Renal pelvis (tissue), 12 donors: Measurements from ENCODE around the gene CIAO3. TPM values are rescaled to one million over a fixed set of nuclear protein-coding genes. Genes with fewer than 3 reads are reported as not detected.

Experiments
- DNase-seq: peaks from one replicate; pipeline ENCODE4 v3.0.0-alpha.2; 2013
- long read RNA-seq, 16 experiments: transcript quantifications; one replicate each; lab custom pipeline, GENCODE V29; 2026
- polyA plus RNA-seq, 3 donors: library from polyadenylated mRNA; unstranded; fragments of 120-200 nt; gene quantifications; one replicate each; pipeline ENCODE4 v1.2.1, GENCODE V29; 2013; ENCODE audit not compliant: insufficient read length in 3 of 3

Gene CIAO3
- polyA plus RNA-seq = 10 to 100 TPM; 27.1 to 34.9 (median 27.3) TPM
- long read RNA-seq, donor 1, transcript CIAO3-201 (11 exons, 2,112 nt) = major isoform, 10 of 21 reads
- long read RNA-seq, donor 1, partial matches to known transcripts = 6 of 21 reads
- long read RNA-seq, donor 1, other reads (novel, unspliced or antisense) = 0 of 21 reads
- long read RNA-seq, donor 2, transcript CIAO3-201 (11 exons, 2,112 nt) = major isoform, 10 of 23 reads
- long read RNA-seq, donor 2, partial matches to known transcripts = 5 of 23 reads
- long read RNA-seq, donor 2, other reads (novel, unspliced or antisense) = 0 of 23 reads
- long read RNA-seq, donor 3, transcript CIAO3-201 (11 exons, 2,112 nt) = major isoform, 7 of 17 reads
- long read RNA-seq, donor 3, partial matches to known transcripts = 8 of 17 reads
- long read RNA-seq, donor 3, other reads (novel, unspliced or antisense) = 0 of 17 reads
- long read RNA-seq, donor 4, transcript CIAO3-201 (11 exons, 2,112 nt) = major isoform, 11 of 14 reads
- long read RNA-seq, donor 4, partial matches to known transcripts = 0 of 14 reads
- long read RNA-seq, donor 4, other reads (novel, unspliced or antisense) = 0 of 14 reads
- long read RNA-seq, donor 5, partial matches to known transcripts = 0 of 5 reads
- long read RNA-seq, donor 5, other reads (novel, unspliced or antisense) = 0 of 5 reads
- long read RNA-seq, donor 6, transcript CIAO3-201 (11 exons, 2,112 nt) = major isoform, 7 of 11 reads
- long read RNA-seq, donor 6, partial matches to known transcripts = 0 of 11 reads
- long read RNA-seq, donor 6, other reads (novel, unspliced or antisense) = 0 of 11 reads
- long read RNA-seq, donor 7, transcript CIAO3-201 (11 exons, 2,112 nt) = major isoform, 8 of 17 reads
- long read RNA-seq, donor 7, partial matches to known transcripts = 8 of 17 reads
- long read RNA-seq, donor 7, other reads (novel, unspliced or antisense) = 0 of 17 reads
- long read RNA-seq, donor 8, partial matches to known transcripts = 0 of 4 reads
- long read RNA-seq, donor 8, other reads (novel, unspliced or antisense) = 0 of 4 reads
- long read RNA-seq, donor 9, transcript CIAO3-201 (11 exons, 2,112 nt) = major isoform, 9 of 24 reads
- long read RNA-seq, donor 9, partial matches to known transcripts = 6 of 24 reads
- long read RNA-seq, donor 9, other reads (novel, unspliced or antisense) = 0 of 24 reads
- long read RNA-seq, donor 10, transcript CIAO3-201 (11 exons, 2,112 nt) = major isoform, 6 of 20 reads
- long read RNA-seq, donor 10, partial matches to known transcripts = 8 of 20 reads
- long read RNA-seq, donor 10, other reads (novel, unspliced or antisense) = 0 of 20 reads
- long read RNA-seq, donor 11, partial matches to known transcripts = 0 of 2 reads
- long read RNA-seq, donor 11, other reads (novel, unspliced or antisense) = 0 of 2 reads
- long read RNA-seq, donor 12, transcript CIAO3-201 (11 exons, 2,112 nt) = major isoform, 9 of 13 reads
- long read RNA-seq, donor 12, partial matches to known transcripts = 0 of 13 reads
- long read RNA-seq, donor 12, other reads (novel, unspliced or antisense) = 0 of 13 reads
- long read RNA-seq, donor 13, partial matches to known transcripts = 0 of 10 reads
- long read RNA-seq, donor 13, other reads (novel, unspliced or antisense) = 0 of 10 reads
- long read RNA-seq, donor 14 = 0 reads
- long read RNA-seq, donor 15 = 0 reads
- long read RNA-seq, donor 16, transcript CIAO3-201 (11 exons, 2,112 nt) = major isoform, 6 of 16 reads
- long read RNA-seq, donor 16, partial matches to known transcripts = 7 of 16 reads
- long read RNA-seq, donor 16, other reads (novel, unspliced or antisense) = 0 of 16 reads

DNA sequence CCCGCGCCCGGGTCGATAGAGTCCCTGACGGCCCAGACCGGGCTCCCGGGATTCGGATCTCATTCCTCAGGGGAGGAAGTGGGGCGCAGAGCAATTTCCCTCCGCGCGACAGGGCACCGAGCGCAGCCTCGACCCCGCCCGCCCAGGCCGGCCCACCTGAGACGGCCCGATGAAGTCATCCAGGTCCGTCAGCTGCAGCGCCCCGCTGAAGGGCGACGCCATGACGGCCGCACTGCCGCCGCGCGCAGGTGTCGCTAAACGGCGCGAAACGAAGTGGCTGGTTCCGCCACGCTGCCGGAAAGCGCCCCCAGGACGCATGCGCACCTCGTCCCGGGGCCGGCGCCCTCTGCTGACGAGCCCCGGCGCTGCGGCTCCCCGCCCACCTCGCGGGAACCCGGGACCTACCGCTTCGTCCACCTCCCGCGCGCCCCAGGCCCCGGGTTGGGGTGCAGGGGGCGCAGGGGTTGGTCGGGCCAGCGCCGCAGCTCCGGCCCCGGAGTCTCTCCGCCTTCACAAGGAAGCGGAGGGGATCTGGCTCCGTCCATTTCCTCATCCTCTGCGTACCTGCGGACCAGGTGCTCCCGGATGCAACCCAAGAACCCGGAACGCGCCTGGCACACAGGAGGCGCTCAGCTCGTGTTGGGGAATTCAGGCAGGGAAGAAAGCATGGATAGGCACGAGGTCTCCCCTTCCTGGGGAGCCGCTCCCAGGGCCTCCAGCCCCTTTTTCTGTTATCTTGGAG, at the start of gene CIAO3:
Gene CIAO3, minus strand, starts transcription at position 234 of the 742 bp plus-strand sequence. Its CDS starts 12 bp downstream, at position 222.
- peak; percentile 87 for DNase-seq

DNA sequence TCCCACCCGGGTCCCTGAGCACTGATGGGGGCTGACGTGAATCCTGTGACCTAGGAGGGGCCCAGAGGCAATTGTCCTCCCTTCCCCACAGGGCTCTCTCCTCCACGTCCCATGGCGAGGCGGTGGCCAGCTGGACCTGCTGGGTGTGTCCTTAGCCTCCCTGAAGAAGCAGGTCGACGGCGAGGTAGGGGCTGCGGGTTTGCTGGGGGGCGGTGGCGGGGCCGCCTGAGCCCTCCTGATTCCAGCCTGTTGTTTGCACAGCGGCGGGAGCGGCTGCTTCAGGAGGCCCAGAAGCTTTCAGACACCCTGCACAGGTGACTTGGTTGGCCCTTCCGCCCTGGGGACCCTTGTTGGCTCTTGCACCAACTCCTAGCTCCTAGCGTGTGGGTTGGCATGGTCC, 49.3 kb upstream of the CIAO3 start:
- DNase-seq = no peak

DNA sequence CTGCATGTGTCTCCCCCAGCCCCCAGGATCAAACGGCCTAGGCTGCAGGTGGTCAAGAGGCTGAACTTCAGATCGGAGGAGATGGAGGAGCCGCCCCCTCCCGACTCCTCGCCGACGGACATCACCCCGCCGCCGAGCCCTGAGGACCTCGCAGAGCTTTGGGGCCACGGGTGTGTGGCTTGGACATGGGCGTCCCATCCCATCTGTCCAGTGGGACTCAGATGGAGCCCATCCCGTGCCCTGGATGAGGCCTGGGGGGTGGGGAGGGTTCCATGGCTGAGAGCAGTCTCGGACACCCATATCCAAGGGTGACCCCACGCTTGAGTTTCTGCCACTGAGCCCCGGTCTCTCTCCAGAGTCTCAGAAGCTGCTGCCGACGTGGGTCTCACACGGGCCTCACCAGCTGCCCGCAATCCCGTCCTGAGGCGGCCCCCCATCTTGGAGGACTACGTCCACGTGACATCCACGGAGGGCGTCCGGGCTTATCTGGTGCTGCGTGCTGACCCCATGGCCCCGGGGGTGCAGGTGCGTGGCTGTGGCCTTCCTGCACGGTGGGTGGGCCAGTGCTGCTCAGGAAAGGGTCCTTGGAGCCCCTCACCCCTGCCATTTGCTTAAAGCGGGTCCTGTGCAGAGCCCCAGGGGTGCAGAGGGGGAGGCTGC, 48.5 kb upstream of the CIAO3 start:
- DNase-seq = no peak

DNA sequence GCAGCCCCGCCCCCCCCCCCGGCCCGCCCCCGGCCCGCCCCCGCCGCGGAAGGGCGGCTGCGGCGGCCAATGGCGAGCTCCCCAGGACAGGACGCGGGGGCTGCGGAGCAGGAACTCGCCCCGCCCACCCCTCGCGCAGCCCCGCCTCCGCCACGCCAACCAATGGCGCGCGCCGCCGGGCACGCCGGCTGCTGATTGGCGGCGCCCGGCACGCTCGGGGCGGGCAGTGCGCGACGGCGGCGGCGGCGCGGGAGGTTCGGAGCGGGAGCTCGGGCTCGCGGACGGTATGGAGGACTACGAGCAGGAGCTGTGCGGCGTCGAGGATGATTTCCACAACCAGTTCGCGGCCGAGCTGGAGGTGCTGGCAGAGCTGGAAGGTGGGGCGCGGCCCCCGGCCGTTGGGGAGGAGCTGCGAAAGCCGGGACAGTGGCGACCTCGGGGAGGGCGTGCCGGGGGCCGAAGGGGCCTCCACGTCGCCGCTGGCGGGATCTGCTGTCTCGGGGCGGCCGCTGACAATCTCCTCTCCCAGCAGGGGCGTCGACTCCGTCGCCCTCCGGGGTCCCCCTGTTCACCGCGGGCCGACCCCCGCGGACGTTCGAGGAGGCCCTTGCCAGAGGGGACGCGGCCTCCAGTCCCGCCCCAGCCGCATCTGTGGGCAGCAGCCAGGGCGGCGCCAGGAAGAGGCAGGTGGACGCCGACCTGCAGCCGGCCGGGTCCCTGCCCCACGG, 47.8 kb upstream of the CIAO3 start, which contains the start of gene CHTF18:
Gene CHTF18, plus strand, starts transcription at position 222 of the 728 bp plus-strand sequence. Its CDS starts 65 bp downstream, at position 287.
- DNase-seq = peak; percentile 91

DNA sequence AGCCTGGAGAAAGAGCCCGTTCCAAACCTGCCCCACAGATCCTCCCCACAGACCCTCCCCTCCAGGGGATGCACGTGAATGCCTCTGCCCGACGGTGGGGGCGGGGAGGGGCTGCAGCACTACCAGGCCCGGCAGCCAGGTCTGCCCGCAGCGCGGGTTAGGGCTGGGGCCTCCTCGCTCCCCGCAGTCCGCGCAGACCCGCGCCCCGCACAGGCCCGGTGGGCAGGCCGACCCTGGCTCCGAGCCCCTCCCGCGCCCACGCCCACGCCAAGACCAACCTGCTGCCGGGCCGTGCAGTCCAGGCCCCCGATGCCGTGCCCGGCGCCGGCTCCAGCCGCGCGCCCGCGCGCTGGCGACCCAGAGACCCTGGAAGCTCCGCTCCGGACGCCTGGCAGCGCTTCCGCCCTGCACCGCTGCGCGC, 47.2 kb upstream of the CIAO3 start, which contains the start of gene RPUSD1:
Gene RPUSD1, minus strand, starts transcription at position 404 of the 421 bp plus-strand sequence. CDS start 644 bp downstream, outside the sequence.
- DNase-seq = no peak

DNA sequence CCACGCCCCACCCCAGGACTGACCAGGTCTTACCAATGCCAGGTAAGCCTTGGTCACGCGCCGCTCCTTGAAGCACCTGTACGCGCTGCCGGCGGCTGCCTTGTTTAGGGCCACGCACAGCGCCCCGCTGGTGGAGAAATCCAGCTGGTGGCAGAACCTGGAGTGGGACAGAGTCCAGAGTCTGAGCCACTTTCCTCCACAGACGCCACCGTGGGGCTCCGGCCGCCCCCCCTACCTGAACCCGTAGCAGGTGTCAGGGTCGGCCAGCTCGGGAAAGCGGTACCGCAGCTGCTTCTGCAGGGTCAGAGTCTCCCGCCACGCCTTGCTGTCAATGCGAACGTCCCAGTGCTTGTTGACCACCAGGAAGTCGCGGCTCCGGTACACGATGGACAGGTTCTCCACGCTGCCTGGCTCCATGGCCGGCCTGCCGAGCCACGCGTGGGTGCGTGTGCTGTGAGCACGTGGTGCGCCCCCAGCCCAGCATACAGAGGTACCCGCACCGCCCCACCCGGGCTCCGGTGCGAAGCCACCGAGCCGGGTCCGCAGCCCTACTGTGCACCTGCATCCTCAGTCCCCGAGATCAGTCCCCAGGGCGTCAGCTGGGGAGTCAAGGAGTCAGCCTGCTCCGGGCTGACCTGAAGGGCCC, 46.6 kb upstream of the CIAO3 start:
- no peak for DNase-seq

- no peak for DNase-seq
Measured at GRCh38 chr16:785563-786535, 45.1 kb upstream of the CIAO3 start.

- DNase-seq = no peak
Measured at GRCh38 chr16:784431-784830, 43.6 kb upstream of the CIAO3 start.

DNA sequence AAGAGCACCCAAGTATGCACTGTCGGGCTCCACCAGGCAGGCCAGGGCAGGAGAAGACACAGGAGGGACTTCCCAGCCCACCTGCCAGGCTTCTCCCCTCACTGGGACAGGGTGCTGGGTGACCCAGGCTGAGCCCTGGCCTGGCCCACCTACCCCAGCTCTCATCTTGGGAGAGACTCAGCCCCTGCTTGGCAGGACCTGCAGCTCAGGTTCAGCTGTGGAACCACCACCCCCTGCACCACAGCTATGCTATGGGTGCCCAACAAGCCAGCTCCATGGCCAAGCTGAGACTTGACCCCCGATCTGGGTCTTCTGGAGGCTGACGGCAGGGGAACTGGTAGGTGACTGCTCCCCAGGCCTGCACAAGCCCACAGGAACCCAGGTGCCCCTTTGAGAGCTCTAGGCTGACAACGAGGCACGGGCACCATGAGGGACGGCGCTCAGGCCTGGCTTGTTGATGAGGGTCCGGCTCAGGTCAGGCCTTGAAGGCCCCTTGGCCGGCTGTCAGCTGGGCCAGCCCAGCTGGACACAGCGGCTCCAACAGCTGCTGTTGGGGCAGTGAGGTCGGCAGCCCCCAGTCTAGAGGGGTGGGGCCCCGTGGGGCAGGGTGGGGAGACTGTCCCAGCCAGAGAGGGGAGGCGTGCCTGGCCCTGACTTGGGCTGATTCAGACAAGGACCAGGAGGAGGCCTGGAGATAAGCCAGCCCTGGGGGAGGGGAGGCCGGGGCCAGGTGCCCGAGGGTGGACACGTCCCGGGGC, 42.8 kb upstream of the CIAO3 start:
- no peak for DNase-seq

GRCh38 chr16:782766-783403, 42.1 kb upstream of the CIAO3 start:
- DNase-seq = no peak

GRCh38 chr16:782258-782657, 41.5 kb upstream of the CIAO3 start:
- no peak for DNase-seq

DNA sequence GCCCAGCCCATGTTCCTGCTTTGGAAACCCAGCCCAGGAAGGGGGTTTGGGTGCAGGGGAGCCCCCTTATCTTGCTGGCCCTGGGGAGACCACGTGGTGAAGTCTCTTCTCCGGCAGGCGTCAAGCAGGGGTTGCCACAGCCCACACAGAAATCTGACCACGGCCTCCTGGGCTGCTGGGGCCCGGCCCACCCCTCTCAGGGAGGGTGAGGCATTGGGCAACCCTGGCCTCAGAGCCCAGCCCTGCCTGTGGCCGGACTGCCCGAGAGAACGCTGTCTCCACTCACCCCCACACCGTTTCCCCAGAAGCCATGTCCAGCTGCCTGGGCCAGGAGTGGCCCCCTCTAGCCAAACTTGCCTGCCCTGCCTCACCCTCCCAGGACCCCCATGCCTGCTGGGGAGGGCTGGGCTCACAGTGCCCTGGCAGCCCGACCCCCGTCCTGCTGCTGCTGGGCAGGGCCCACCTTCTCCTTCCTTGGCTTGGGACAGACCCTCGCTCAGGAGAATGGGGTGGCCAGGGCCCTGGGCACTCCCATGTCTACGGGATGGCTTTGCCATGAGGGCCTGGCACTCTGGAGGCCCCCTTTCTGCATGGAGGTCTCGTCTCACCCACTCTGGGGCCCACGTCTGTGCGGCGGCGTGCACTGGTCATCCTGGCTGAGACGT, 40.7 kb upstream of the CIAO3 start:
- DNase-seq = no peak

- no peak for DNase-seq
Measured at GRCh38 chr16:780296-780695, 39.5 kb upstream of the CIAO3 start.

GRCh38 chr16:779561-779960, 38.8 kb upstream of the CIAO3 start:
- DNase-seq = no peak
